WERI-Rb-1 (cell line): ENCODE measurements around the gene TIMM22.

ENCODE experiments used
- DNase-seq: peaks from one replicate; pipeline ENCODE4 v3.0.0-alpha.2; 2020
- H3K27ac ChIP-seq: fragments of 250-450 bp; sonication (Bioruptor Pico); 2 replicates; pipeline ENCODE4 v1.5.1; 2020; ENCODE audit warnings: mild to moderate bottlenecking, moderate library complexity
- H3K27me3 ChIP-seq: fragments of 250-450 bp; sonication (Bioruptor Pico); 2 replicates; pipeline ENCODE4 v1.5.1; 2021; ENCODE audit warnings: mild to moderate bottlenecking, low read depth, moderate library complexity; ENCODE audit not compliant: insufficient read depth, severe bottlenecking
- H3K36me3 ChIP-seq: fragments of 250-450 bp; sonication (Bioruptor Pico); 2 replicates; pipeline ENCODE4 v1.5.1; 2020; ENCODE audit warnings: mild to moderate bottlenecking, moderate library complexity
- H3K4me3 ChIP-seq: 2 replicates; pipeline ENCODE4 v1.5.1; 2011; ENCODE audit warnings: low read depth, mild to moderate bottlenecking, control low read depth, low read length
- H3K9me3 ChIP-seq: fragments of 250-450 bp; sonication (Bioruptor Pico); 2 replicates; pipeline ENCODE4 v1.5.1; 2021; ENCODE audit warnings: mild to moderate bottlenecking, moderate library complexity; ENCODE audit not compliant: severe bottlenecking
- CTCF ChIP-seq: IDR thresholded peaks from 2 replicates; pipeline ENCODE4 v1.5.1; 2011; ENCODE audit warnings: low read depth, mild to moderate bottlenecking, control low read depth, inconsistent platforms, low read length

Gene TIMM22

GRCh38 chr17:977166-977565 is 19.8 kb upstream of the TIMM22 start:
- Histone ChIP-seq H3K36me3 (no peaks in the 10 kb centered on the region; the same call in 1 of the 2 replicates), H3K9me3 (no peaks in the 10 kb centered on the region), H3K4me3 (no peak overlapping the region), H3K27ac (no peak overlapping the region), H3K27me3 (no peaks in the 10 kb centered on the region)
- no peak for DNase-seq
- TF ChIP-seq CTCF = no peak

GRCh38 chr17:978103-979093 is 18.5 kb upstream of the TIMM22 start:
- Histone ChIP-seq H3K27ac (peak overlapping the region; percentile 91), H3K9me3 (no peaks in the 10 kb centered on the region), H3K4me3 (peak overlapping the region; percentile 86), H3K27me3 (no peaks in the 10 kb centered on the region), H3K36me3 (no peaks in the 10 kb centered on the region; the same call in 1 of the 2 replicates)
- no peak for TF ChIP-seq CTCF
- peak; percentile 46 for DNase-seq

- Histone ChIP-seq H3K36me3 (no peaks in the 10 kb centered on the region; the same call in 1 of the 2 replicates), H3K27ac (peak overlapping the region; percentile 84)
- TF ChIP-seq CTCF = no peak
Observed at GRCh38 chr17:979212-979538, 17.8 kb upstream of the TIMM22 start.

GRCh38 chr17:979539-980405 is 17.2 kb upstream of the TIMM22 start, which contains the start of gene NXN:
NXN (minus strand) TSS chr17:979776.
- Histone ChIP-seq H3K27me3 (no peaks in the 10 kb centered on the region), H3K27ac (peak within 1 kb of the TSS; percentile 91), H3K9me3 (no peaks in the 10 kb centered on the region), H3K4me3 (peak within 1 kb of the TSS; percentile 86), H3K36me3 (no peaks in the 10 kb centered on the region; the same call in 1 of the 2 replicates)
- peak; percentile 85 for DNase-seq
- TF ChIP-seq CTCF = peak; percentile 39; the same call in 1 of the 2 replicates

More at GRCh38 chr17:979212-979538, 17.8 kb upstream of the TIMM22 start:
- H3K27me3 ChIP-seq = no peaks in the 10 kb centered on the region
- DNase-seq = no peak
- H3K4me3 ChIP-seq = peak overlapping the region; percentile 55
- no peaks in the 10 kb centered on the region for H3K9me3 ChIP-seq

GRCh38 chr17:980406-981291 is 16.3 kb upstream of the TIMM22 start:
- H3K27me3 ChIP-seq = no peaks in the 10 kb centered on the region
- DNase-seq = peak; percentile 77
- H3K9me3 ChIP-seq = no peaks in the 10 kb centered on the region
- peak; percentile 56 for TF ChIP-seq CTCF
- no peaks in the 10 kb centered on the region; the same call in 1 of the 2 replicates for H3K36me3 ChIP-seq
- H3K27ac ChIP-seq = peak overlapping the region; percentile 74
- H3K4me3 ChIP-seq = peak overlapping the region; percentile 60
